Measurements from ENCODE around the gene MCRS1.

The MCRS1 gene

DNA sequence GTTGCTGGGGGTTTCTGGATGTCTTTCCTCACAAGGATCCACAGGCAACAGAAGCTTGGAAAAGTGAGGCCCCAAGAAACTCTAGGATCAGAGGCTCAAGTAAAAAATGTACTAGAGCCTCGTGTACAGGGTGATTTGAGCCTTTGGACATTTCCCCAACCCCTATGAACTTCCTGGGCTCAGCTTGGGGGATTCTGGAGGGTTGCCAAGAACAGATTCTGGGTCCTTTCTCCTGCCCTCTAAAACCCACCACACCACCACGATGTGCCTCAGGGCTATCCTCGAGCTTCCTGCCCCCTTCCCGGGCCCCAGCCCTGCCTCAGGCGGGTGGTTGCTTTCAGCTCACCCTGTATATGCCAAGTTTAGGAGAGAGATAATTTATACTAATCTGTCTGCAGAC lies 36.9 kb upstream of the MCRS1 start:
- Histone ChIP-seq H3K4me1 (ENCODE audit: insufficient read depth, insufficient read length) (peaks cover 4% of the 10 kb centered on the region), H3K9me3 (ENCODE audit: insufficient read depth, low read length) (no peaks in the 10 kb centered on the region), H3K27me3 (ENCODE audit: insufficient read depth, insufficient read length) (no peaks in the 10 kb centered on the region), H3K4me3 (ENCODE audit: insufficient read length, low read depth) (no peak overlapping the region), H3K9ac (ENCODE audit: insufficient read length, low read depth) (no peak overlapping the region), H3K36me3 (ENCODE audit: insufficient read depth, insufficient read length, low read length) (peaks cover 7% of the 10 kb centered on the region)
- TF ChIP-seq SUZ12 (IDR thresholded peaks at IDR 0.05; ENCODE audit: extremely low read depth, insufficient read depth, insufficient read length), result no peak
- no peak for TF ChIP-seq ZNF274 (IDR thresholded peaks at IDR 0.05; ENCODE audit: low read depth, low read length)
- no peak for TF ChIP-seq YY1 (IDR thresholded peaks at IDR 0.05; ENCODE audit: insufficient read depth, insufficient read length)
- no peak for DNase-seq (ENCODE audit: low read depth, low spot score)

DNA sequence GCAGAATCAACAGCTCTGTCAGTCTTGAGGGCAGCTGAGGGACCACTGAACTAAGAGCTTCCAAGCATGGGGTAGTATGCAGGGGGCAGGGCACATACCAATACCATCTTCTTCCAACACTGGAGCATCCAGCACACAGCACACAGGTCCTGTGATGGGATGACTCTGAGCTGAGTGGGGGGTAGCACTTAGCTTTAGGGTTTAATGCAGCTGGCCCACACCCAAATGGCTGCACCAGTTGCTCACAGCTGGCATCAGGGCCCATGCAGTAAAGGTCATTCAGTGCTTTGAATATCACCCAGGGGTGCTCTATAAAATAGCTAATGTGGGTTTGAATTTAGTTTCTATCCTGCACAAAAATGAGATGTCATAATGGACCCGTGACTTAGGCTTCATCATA lies 35.8 kb upstream of the MCRS1 start:
- no peak for DNase-seq (ENCODE audit: low read depth, low spot score)
- TF ChIP-seq SUZ12 (IDR thresholded peaks at IDR 0.05; ENCODE audit: extremely low read depth, insufficient read depth, insufficient read length) (no peak), YY1 (IDR thresholded peaks at IDR 0.05; ENCODE audit: insufficient read depth, insufficient read length) (no peak), ZNF274 (IDR thresholded peaks at IDR 0.05; ENCODE audit: low read depth, low read length) (no peak)
- no peaks in the 10 kb centered on the region for H3K9me3 ChIP-seq (ENCODE audit: insufficient read depth, low read length)

DNA sequence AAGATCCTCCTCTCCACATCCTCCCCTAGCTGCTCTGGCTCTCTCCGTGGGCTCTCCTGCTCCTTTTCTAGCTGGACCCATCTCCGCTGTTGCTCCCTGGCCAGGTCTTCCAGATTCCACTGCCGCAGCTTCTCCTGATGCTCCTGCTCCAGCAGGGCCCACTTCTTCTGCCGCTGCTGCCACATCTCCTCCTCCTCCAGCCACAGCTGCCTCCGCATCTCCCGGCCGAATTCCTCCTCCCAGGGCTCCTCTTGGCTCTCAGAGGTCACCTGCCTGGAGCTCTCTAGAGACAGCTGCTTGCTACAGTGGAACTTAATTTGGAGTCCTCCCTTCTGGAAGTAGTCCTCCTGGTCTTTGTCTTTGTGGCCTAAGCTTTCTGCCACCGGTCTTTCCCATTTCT lies 32.0 kb upstream of the MCRS1 start:
- Histone ChIP-seq H3K9me3 (ENCODE audit: insufficient read depth, low read length) (no peaks in the 10 kb centered on the region), H3K9ac (ENCODE audit: insufficient read length, low read depth) (no peak overlapping the region), H3K4me3 (ENCODE audit: insufficient read length, low read depth) (no peak overlapping the region), H3K4me1 (ENCODE audit: insufficient read depth, insufficient read length) (no peaks in the 10 kb centered on the region), H3K36me3 (ENCODE audit: insufficient read depth, insufficient read length, low read length) (peaks cover 7% of the 10 kb centered on the region), H3K27me3 (ENCODE audit: insufficient read depth, insufficient read length) (no peaks in the 10 kb centered on the region)
- DNase-seq (ENCODE audit: low read depth, low spot score), result no peak
- TF ChIP-seq ZNF274 (IDR thresholded peaks at IDR 0.05; ENCODE audit: low read depth, low read length), result no peak
- TF ChIP-seq SUZ12 (IDR thresholded peaks at IDR 0.05; ENCODE audit: extremely low read depth, insufficient read depth, insufficient read length), result no peak
- no peak for TF ChIP-seq YY1 (IDR thresholded peaks at IDR 0.05; ENCODE audit: insufficient read depth, insufficient read length)

More for the DNA sequence above, 35.8 kb upstream of the MCRS1 start:
- Histone ChIP-seq H3K27me3 (ENCODE audit: insufficient read depth, insufficient read length) (no peaks in the 10 kb centered on the region), H3K4me1 (ENCODE audit: insufficient read depth, insufficient read length) (no peaks in the 10 kb centered on the region), H3K9ac (ENCODE audit: insufficient read length, low read depth) (no peak overlapping the region), H3K4me3 (ENCODE audit: insufficient read length, low read depth) (no peak overlapping the region), H3K36me3 (ENCODE audit: insufficient read depth, insufficient read length, low read length) (peaks cover 7% of the 10 kb centered on the region)

DNA sequence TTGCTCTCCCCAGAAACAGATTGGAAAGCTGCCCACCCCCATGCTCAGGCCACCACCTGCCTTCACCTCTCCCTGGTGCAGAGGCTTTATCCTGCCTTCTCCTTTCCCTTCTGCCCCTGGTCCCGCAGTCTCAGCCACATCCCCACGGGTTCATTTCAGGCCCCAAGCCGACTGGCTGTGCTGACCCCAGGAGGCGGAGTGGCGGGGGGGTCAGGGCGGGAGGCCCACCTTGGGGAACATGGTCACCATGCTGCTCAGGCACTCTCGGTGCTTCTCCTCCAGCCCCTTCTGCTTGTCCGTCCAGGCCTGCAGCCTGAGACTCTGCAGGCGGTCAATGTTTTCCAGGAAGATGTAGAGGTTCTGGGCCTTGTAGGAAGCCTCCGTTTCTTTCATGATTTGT lies 30.6 kb upstream of the MCRS1 start:
- no peak for DNase-seq (ENCODE audit: low read depth, low spot score)
- Histone ChIP-seq H3K4me1 (ENCODE audit: insufficient read depth, insufficient read length) (no peaks in the 10 kb centered on the region), H3K36me3 (ENCODE audit: insufficient read depth, insufficient read length, low read length) (peaks cover 7% of the 10 kb centered on the region), H3K9ac (ENCODE audit: insufficient read length, low read depth) (peak overlapping the region; percentile 28), H3K4me3 (ENCODE audit: insufficient read length, low read depth) (no peak overlapping the region), H3K9me3 (ENCODE audit: insufficient read depth, low read length) (no peaks in the 10 kb centered on the region), H3K27me3 (ENCODE audit: insufficient read depth, insufficient read length) (no peaks in the 10 kb centered on the region)
- no peak for TF ChIP-seq ZNF274 (IDR thresholded peaks at IDR 0.05; ENCODE audit: low read depth, low read length)
- no peak for TF ChIP-seq SUZ12 (IDR thresholded peaks at IDR 0.05; ENCODE audit: extremely low read depth, insufficient read depth, insufficient read length)
- TF ChIP-seq YY1 (IDR thresholded peaks at IDR 0.05; ENCODE audit: insufficient read depth, insufficient read length), result no peak

DNA sequence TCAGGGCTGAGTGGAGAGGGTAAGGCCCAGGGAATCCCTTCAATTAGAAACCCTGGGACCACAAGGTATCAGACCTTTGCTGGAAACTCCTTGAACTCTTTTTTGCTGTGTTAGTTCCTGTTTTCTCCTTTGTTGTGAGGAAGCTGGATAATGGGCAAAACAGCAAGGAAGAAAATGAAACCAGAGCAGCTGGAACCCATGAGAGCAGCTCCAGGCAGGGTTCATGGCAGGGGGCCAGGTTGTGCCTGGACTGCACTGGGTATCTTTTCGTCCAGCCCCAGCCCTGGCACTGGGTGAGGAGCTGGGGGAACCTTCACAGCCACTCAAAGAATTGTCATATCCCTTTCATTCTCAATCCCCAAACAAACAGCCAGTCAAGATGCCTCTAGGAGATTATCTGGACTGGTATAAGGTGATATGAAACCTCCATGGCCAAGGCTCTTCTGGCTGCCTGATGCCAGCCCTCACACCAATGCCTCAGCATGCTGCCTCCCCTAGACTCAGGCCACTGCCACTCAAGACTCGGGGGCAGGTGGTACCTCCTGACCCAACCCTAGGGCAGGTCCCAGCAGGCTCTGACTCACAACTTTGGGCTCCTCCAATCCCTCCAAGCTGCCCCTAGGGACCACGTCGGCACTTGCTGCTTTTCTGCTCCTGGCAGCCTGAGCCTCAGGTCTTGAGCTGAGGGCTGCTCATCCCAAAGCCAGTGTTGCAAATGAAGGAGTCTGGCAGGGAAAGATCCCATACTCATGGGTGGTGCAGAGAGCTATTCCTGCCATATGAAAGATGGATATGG lies 21.0 kb upstream of the MCRS1 start:
- Histone ChIP-seq H3K36me3 (ENCODE audit: insufficient read depth, insufficient read length, low read length) (peaks cover 42% of the 10 kb centered on the region), H3K9me3 (ENCODE audit: insufficient read depth, low read length) (peaks cover 15% of the 10 kb centered on the region), H3K4me3 (ENCODE audit: insufficient read length, low read depth) (no peak overlapping the region), H3K4me1 (ENCODE audit: insufficient read depth, insufficient read length) (peaks cover 7% of the 10 kb centered on the region), H3K9ac (ENCODE audit: insufficient read length, low read depth) (no peak overlapping the region), H3K27me3 (ENCODE audit: insufficient read depth, insufficient read length) (no peaks in the 10 kb centered on the region)
- no peak for DNase-seq (ENCODE audit: low read depth, low spot score)
- TF ChIP-seq SUZ12 (IDR thresholded peaks at IDR 0.05; ENCODE audit: extremely low read depth, insufficient read depth, insufficient read length) (no peak), ZNF274 (IDR thresholded peaks at IDR 0.05; ENCODE audit: low read depth, low read length) (no peak), YY1 (IDR thresholded peaks at IDR 0.05; ENCODE audit: insufficient read depth, insufficient read length) (no peak)

DNA sequence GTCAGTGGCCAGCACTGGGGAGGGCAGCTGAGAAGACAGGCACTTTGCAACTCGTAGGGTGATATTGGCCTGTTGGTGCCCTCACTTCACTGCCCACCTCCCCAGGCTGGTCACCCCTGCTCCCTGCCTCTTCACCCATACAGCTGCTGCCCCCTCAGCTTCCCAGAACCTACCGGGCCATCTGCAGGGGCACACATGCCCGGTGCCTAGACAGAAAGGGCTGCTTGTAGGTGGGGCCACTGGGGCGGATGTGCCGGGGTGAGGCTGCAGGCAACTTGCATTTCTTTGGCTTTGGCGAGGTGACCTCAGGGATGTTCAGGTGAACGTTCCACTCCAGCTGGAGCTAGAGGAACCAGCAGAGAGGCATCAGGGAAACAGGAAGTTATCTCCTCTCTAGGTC lies 20.3 kb upstream of the MCRS1 start:
- Histone ChIP-seq H3K4me1 (ENCODE audit: insufficient read depth, insufficient read length) (peaks cover 7% of the 10 kb centered on the region), H3K9me3 (ENCODE audit: insufficient read depth, low read length) (peaks cover 15% of the 10 kb centered on the region), H3K27me3 (ENCODE audit: insufficient read depth, insufficient read length) (no peaks in the 10 kb centered on the region), H3K9ac (ENCODE audit: insufficient read length, low read depth) (no peak overlapping the region), H3K4me3 (ENCODE audit: insufficient read length, low read depth) (no peak overlapping the region), H3K36me3 (ENCODE audit: insufficient read depth, insufficient read length, low read length) (peaks cover 48% of the 10 kb centered on the region)
- no peak for DNase-seq (ENCODE audit: low read depth, low spot score)
- no peak for TF ChIP-seq YY1 (IDR thresholded peaks at IDR 0.05; ENCODE audit: insufficient read depth, insufficient read length)
- no peak for TF ChIP-seq ZNF274 (IDR thresholded peaks at IDR 0.05; ENCODE audit: low read depth, low read length)
- TF ChIP-seq SUZ12 (IDR thresholded peaks at IDR 0.05; ENCODE audit: extremely low read depth, insufficient read depth, insufficient read length), result no peak

DNA sequence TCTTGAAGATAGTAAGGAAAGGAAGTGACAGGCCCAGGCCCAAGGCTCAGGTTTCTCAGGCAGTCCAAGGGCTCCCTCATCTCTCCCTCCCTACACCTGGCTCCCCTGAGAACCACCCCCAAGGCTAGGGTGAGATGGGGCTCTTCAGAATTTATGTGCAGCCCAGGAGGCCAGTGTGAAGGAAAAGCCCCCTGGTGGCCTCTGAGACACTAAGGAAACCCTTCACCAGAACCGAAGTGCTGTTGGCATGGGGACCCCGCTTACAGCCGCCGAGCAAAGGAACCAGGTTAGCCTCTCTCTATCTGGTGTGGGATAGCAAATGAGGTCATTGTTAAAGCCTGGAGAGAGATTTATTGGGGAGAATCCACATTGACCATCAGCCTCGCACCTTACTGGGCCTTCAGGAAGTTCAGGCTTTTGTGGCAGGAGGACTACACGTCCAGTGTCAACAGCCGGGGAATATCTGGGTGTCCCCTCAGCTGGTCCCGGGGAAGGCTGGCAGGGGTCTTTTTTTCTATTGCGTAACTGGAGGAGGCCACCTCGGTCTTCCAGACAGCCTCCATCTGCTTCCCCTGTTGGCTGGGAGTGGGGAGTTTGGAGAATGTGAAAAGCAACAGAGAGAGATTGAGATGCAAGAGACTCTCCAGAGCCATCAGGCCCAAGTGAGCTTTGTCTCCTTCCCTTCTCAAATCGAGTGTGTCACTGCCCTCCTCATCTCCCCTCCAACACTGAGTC lies 19.4 kb upstream of the MCRS1 start:
- Histone ChIP-seq H3K9ac (ENCODE audit: insufficient read length, low read depth) (no peak overlapping the region), H3K9me3 (ENCODE audit: insufficient read depth, low read length) (peaks cover 15% of the 10 kb centered on the region), H3K4me1 (ENCODE audit: insufficient read depth, insufficient read length) (peaks cover 7% of the 10 kb centered on the region), H3K4me3 (ENCODE audit: insufficient read length, low read depth) (no peak overlapping the region), H3K36me3 (ENCODE audit: insufficient read depth, insufficient read length, low read length) (peaks cover 51% of the 10 kb centered on the region), H3K27me3 (ENCODE audit: insufficient read depth, insufficient read length) (no peaks in the 10 kb centered on the region)
- DNase-seq (ENCODE audit: low read depth, low spot score), result no peak
- no peak for TF ChIP-seq SUZ12 (IDR thresholded peaks at IDR 0.05; ENCODE audit: extremely low read depth, insufficient read depth, insufficient read length)
- no peak for TF ChIP-seq YY1 (IDR thresholded peaks at IDR 0.05; ENCODE audit: insufficient read depth, insufficient read length)
- no peak for TF ChIP-seq ZNF274 (IDR thresholded peaks at IDR 0.05; ENCODE audit: low read depth, low read length)

All from NT2/D1 (cell line).